Activated CD4-positive, alpha-beta T cell treated with anti-CD3 and anti-CD28 coated beads for 4 hours (primary cell): ENCODE data around the gene CHRNG.
"Not testable (repeated sequence)": the region's sequence is repeated elsewhere in the genome, so short reads cannot be mapped to it uniquely, and the experiment has no call there.

Experiments used
- DNase-seq, 2 donors: peaks; one replicate each; pipeline ENCODE4 v3.0.0-alpha.2; 2020

Gene CHRNG

DNA sequence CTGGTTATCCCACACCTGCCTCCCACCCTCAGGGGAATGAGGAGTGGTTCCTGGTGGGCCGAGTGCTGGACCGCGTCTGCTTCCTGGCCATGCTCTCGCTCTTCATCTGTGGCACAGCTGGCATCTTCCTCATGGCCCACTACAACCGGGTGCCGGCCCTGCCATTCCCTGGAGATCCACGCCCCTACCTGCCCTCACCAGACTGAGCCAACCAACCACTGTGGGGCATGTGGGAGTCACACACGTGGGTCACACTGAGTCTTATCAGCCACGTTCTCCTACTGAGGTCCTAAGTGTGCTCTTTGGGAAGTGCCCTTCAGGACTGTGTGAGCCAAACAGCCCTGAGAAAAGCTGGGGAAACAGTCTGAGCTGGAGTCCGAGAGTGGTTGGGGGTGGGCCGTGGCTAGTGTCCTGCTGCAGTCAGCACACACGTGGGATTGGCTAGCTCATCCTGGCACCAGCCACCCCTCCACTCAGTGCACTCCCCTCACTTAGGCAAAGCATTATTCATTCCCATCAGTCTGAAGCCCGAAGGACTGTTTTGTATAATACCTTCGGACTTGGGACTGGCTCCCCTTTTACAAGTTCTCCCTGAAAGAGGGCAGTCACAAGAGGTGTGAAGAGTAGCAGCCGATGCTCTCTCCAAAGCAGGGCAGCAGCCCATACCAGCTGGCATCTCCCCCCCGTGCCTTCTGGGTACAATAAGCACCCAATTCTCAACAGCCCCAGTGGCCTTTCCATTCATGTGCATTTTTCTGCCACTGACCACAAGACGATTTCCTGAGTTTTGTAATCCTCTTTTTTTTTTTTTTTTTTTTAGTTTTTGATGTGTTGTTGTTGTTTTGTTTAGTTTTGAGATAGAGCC lies 6.3 kb downstream of the CHRNG start:
- no peak for DNase-seq

DNA sequence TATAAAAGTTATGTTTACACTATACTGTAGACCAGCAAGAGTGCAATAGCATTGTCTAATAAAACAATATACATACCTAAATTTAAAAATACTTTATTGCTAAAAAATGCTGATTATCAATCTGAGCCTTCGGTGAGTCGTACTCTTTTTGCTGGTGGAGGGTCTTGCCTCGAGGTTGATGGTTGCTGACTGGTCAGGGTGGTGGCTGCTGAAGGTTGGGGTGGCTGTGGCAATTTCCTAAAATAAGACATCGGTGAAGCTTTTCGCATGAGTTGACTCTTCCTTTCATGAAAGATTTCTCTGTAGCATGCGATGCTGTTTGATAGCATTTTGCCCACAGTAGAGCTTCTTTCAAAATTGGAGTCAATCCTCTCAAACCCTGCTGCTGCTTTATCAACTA lies 8.5 kb downstream of the CHRNG start:
- DNase-seq: no peak

DNA sequence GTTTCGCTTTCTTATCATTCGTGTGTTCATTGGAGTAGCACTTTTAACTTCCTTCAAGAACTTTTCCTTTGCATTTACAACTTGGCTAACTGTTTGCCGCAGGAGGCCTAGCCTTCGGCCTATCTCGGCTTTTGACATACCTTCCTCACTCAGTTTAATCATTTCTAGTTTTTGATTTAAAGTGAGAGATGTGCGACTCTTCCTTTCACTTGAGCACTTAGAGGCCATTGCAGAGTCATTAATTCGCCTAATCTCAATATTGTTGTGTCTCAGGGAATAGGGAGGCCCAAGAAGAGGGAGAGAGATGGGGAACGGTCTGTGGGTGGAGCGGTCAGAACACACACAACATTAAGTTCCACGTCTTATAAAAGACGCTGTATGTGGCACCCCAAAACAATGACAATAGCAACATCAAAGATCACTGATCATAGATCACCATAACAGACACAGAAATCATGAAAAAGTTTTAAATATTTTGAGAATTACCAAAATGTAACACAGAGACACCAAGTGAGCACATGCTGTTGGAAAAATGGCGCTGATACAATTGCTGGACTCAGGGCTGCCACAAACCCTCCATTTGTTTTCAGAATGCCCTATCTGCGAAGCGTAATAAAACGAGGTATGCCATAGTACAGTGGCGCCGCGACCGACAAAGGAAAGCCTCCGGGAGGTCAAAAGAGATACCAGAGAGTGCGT lies 10.3 kb downstream of the CHRNG start:
- DNase-seq: no peak

GRCh38 chr2:232550354-232551249 lies 11.1 kb downstream of the CHRNG start, which contains the start of the genes EIF4E2 and TIGD1:
Gene EIF4E2, plus strand, starts transcription at chr2:232550689. Its CDS starts 36 bp downstream, at chr2:232550725.
Gene TIGD1, minus strand, starts transcription at chr2:232550557. Its CDS starts 675 bp downstream, at chr2:232549882.
- peak; percentile 90 to 94 for DNase-seq

DNA sequence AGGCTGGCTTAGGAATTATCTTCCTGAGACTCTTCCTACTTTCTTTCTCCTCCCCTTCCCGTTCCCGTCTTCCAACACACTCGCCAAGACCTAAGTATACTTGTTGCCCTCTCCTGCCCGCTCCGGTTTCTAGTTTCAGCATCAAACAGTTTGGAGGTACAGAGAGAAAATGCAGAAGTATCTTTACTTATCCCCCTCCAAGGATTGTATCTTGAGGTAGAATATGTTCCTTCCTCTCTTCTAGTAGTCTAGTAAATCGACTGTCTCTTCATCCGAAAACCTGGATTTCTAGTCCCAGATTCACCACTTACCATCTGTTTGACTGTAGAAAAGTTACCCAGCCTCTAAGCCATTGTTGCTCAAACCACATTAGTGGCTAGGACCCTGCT lies 11.8 kb downstream of the CHRNG start:
- no peak for DNase-seq

- DNase-seq: no peak
Observed at GRCh38 chr2:232551776-232552175, 12.3 kb downstream of the CHRNG start.

DNA sequence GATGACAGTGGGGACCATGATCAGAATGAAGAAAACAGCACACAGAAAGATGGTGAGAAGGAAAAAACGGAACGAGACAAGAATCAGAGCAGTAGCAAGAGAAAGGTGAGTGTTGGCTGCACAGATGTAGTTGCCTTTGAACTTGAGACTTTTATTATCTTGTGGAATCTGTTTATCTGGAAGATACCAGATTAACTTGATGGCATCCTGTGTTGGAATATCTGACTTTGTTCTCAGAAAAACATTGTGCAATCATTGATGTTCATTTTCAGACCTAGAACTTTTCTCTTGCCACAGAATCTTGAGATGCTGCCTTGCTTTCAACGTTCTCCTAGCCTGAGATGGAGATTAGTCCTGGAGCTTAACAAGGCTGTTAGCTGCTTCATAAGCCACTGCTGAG lies 16.9 kb downstream of the CHRNG start:
- DNase-seq: no peak

DNA sequence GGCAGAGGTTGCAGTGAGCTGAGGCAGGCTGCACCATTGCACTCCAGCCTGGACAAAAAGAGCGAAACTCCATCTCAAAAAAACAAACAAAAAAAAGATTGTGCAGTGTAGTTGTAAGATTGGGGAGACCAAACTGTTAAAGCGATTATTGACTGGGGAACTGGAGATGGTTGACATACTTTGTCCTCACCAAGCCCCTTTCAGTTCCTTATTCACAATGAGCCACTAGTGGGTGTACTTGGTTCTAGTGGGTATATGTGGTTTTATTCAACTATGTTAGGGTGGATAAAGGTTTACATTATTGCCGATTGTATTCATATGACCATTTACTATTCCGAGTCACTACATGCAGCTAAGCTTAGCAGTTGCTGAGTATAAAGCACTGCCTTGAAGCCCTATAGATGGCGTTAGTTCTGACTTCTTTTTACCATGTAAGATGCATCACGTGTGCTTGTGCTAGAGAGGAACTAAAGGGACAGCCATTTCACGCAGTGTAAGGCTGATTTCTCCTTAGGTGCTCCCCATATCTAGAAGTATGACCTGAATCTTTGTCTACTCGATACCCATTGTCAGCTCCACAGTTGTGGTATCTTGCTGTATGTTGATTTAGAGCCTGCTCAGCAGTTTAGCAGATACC lies 23.1 kb downstream of the CHRNG start:
- DNase-seq: no peak

DNA sequence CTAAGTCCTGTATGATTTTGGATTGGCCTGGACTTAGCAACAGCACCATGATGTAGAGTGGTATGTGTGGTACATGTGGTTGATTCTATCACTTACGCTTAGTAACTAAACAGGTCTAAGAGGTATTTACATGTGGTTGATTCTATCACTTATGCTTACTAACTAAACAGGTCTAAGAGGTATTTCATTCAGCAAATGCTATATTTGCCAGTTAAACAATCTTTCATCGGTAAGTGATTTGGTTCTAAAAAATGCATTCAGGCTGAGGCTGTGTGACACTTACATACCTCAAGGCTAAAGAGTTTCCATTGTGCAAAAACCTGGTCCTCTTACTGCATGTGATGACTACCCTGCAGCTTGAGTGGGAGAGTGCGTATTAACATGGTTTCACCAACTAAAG lies 24.1 kb downstream of the CHRNG start:
- DNase-seq: no peak

- no peak for DNase-seq
Observed at GRCh38 chr2:232567721-232568120, 28.2 kb downstream of the CHRNG start.

GRCh38 chr2:232568161-232568560 lies 28.7 kb downstream of the CHRNG start:
- DNase-seq: no peak

DNA sequence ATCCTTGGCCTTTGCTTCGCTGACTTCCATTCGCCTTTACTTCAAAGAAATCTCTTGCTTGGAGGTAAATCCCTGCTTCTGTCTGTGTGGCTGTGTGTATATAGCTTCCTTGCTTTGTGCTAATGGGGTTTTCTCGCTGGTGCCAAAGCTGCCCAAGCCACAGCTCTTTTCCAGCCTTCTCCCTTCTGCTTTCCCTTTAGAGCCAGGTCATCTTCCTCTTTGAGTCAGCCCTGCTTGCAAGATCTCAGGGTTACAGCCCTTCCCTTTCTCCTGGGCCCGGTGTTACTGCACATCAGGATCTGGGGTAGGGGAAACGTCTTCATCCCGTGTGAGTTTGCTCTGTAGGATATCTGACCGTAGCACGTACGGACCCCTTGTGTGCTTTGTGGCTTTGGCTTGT lies 30.0 kb downstream of the CHRNG start:
- DNase-seq: no peak

DNA sequence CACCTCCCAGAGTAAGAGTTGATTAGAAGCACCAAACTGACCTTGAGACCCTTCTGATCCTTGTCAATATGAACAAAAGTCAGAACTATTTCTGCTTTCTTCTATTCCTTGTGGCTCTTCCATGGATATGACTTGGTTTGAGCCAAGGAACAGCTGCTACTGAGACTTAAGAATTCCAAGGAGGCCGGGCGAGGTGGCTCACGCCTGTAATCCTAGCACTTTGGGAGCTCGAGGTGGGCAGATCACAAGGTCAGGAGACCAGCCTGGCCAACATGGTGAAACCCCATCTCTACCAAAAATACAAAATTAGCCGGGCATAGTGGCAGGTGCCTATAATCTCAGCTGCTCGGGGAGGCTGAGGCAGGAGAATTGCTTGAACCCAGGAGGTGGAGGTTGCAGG lies 31.0 kb downstream of the CHRNG start:
- not testable (repeated sequence) for DNase-seq

DNA sequence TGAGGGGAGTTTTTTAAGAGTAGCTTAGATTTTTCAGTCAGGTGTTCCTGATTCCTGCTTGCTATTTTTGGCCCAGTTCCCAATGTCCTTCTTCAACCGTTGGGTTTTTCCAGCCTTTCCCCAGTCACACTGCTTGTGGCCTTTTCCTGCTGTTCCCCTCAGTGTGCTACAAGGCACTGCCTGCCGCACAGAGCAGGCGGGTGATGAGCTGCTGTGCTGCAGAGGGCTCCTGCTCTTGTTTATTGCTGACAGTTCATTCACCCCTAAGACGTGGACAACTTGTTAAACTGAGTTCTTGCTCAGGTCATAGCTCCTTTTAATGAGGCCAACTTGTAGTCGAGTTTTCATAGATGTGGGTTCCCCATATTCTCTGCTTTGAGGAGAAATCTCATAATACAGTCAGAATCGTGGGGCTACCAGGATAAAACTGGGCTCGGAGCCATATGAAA lies 31.6 kb downstream of the CHRNG start:
- DNase-seq: no peak

- DNase-seq: no peak
Observed at GRCh38 chr2:232573042-232573441, 33.5 kb downstream of the CHRNG start.

- DNase-seq: no peak
Observed at GRCh38 chr2:232573771-232574435, 34.4 kb downstream of the CHRNG start.

GRCh38 chr2:232574674-232575403 lies 35.3 kb downstream of the CHRNG start:
- no peak for DNase-seq

DNA sequence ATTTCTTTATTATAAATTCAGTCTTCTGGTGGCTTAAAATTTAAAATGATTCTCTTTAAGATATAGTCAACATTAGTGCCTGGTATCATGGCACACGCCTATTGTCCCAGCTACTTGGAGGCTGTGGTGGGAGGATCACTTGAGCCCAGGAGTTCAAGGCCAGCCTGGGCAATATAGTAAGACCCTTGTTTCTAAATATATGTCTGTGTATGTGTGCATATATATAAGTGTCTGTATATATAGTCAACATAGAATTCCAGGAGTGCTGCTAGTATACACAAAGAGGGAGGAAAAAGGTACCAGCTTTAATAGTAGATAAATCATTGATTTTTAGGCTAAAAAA lies 35.9 kb downstream of the CHRNG start:
- DNase-seq: no peak

- DNase-seq: no peak
Observed at GRCh38 chr2:232576995-232577394, 37.5 kb downstream of the CHRNG start.

- DNase-seq: no peak
Observed at GRCh38 chr2:232577841-232578240, 38.3 kb downstream of the CHRNG start.

- no peak for DNase-seq
Observed at GRCh38 chr2:232578626-232579025, 39.1 kb downstream of the CHRNG start.

DNA sequence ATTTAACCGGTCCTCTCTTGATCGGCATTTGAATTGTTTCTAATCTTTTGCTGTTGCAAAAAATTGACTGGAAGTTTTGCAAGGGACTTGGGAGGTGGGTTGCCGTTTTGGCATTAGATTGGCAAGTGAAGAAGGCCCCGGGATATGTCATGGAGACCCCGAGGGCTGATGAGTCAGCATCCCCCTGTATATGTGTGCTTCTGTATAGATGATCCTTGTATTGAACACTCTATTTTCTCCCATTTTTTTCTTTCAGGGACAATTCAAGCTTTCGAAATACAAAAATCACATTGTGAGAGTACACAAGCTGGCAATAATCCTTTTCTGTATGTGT lies 41.1 kb downstream of the CHRNG start:
- DNase-seq: no peak
